H9 (cell line): ENCODE data around the gene CLIP3. TPM values are rescaled to one million over a fixed set of nuclear protein-coding genes. Genes with fewer than 3 reads are reported as not detected.

Experiments
- DNase-seq: peaks from one replicate; pipeline ENCODE4 v3.0.0-alpha.2; 2017
- H2AFZ ChIP-seq: one replicate; pipeline ENCODE4 v1.6.1; 2013; ENCODE audit warnings: mild to moderate bottlenecking, low read length, control low read depth, moderate library complexity
- H2AK5ac ChIP-seq: 2 replicates; pipeline ENCODE4 v1.6.1; 2013; ENCODE audit warnings: low read length, control low read depth, mixed read lengths; ENCODE audit not compliant: insufficient read length
- H2BK120ac ChIP-seq: one replicate; pipeline ENCODE4 v1.6.1; 2013; ENCODE audit warnings: low read depth, mild to moderate bottlenecking, low read length, control low read depth, inconsistent platforms; ENCODE audit not compliant: poor library complexity, severe bottlenecking
- H2BK12ac ChIP-seq: 2 replicates; pipeline ENCODE4 v1.6.1; 2013; ENCODE audit warnings: low read length, control low read depth, mixed read lengths, low read depth; ENCODE audit not compliant: insufficient read length
- H2BK15ac ChIP-seq: 2 replicates; pipeline ENCODE4 v1.6.1; 2013; ENCODE audit warnings: low read depth, low read length, control low read depth
- H2BK20ac ChIP-seq: one replicate; pipeline ENCODE4 v1.6.1; 2013; ENCODE audit warnings: low read depth, mild to moderate bottlenecking, low read length, control low read depth, inconsistent platforms; ENCODE audit not compliant: poor library complexity, severe bottlenecking
- H2BK5ac ChIP-seq: 2 replicates; pipeline ENCODE4 v1.6.1; 2013; ENCODE audit warnings: low read length, control low read depth, mixed read lengths; ENCODE audit not compliant: insufficient read length
- H3K14ac ChIP-seq: 2 replicates; pipeline ENCODE4 v1.6.1; 2013; ENCODE audit warnings: low read length, control low read depth; ENCODE audit not compliant: insufficient read depth
- H3K18ac ChIP-seq: 2 replicates; pipeline ENCODE4 v1.6.1; 2013; ENCODE audit warnings: low read depth, mild to moderate bottlenecking, mixed read lengths, low read length, control low read depth; ENCODE audit not compliant: insufficient read length
- H3K23ac ChIP-seq: 2 replicates; pipeline ENCODE4 v1.6.1; 2013; ENCODE audit warnings: low read length, control low read depth, mixed read lengths, low read depth; ENCODE audit not compliant: insufficient read length
- H3K23me2 ChIP-seq: 2 replicates; pipeline ENCODE4 v1.6.1; 2013; ENCODE audit warnings: low read depth, mild to moderate bottlenecking, mixed read lengths, low read length, control low read depth; ENCODE audit not compliant: insufficient read length, poor library complexity, severe bottlenecking
- H3K27ac ChIP-seq: 2 replicates; pipeline ENCODE4 v1.5.1; 2013; ENCODE audit warnings: low read length, control low read depth, mixed read lengths, low read depth; ENCODE audit not compliant: insufficient read length
- H3K27me3 ChIP-seq: 2 replicates; pipeline ENCODE4 v1.6.1; 2013; ENCODE audit warnings: low read length, control low read depth, inconsistent platforms; ENCODE audit not compliant: insufficient read depth
- H3K4ac ChIP-seq: 2 replicates; pipeline ENCODE4 v1.6.1; 2013; ENCODE audit warnings: low read depth, mild to moderate bottlenecking, control low read depth, inconsistent platforms, low read length, moderate library complexity
- H3K4me1 ChIP-seq: 2 replicates; pipeline ENCODE4 v1.6.1; 2013; ENCODE audit warnings: low read length, control low read depth, inconsistent platforms; ENCODE audit not compliant: insufficient read depth
- H3K4me2 ChIP-seq: 2 replicates; pipeline ENCODE4 v1.6.1; 2013; ENCODE audit warnings: low read length, control low read depth, mixed read lengths; ENCODE audit not compliant: insufficient read length, insufficient read depth
- H3K56ac ChIP-seq: 2 replicates; pipeline ENCODE4 v1.6.1; 2013; ENCODE audit warnings: low read depth, mild to moderate bottlenecking, mixed read lengths, low read length, control low read depth; ENCODE audit not compliant: insufficient read length
- H3K79me1 ChIP-seq: 2 replicates; pipeline ENCODE4 v1.6.1; 2013; ENCODE audit warnings: low read depth, mild to moderate bottlenecking, moderate library complexity, low read length, control low read depth, inconsistent platforms; ENCODE audit not compliant: insufficient read depth, poor library complexity, severe bottlenecking
- H3K79me2 ChIP-seq: 2 replicates; pipeline ENCODE4 v1.6.1; 2013; ENCODE audit warnings: low read length, control low read depth, inconsistent platforms; ENCODE audit not compliant: insufficient read depth
- H3K9ac ChIP-seq: 2 replicates; pipeline ENCODE4 v1.6.1; 2013; ENCODE audit warnings: low read length, control low read depth, mixed read lengths; ENCODE audit not compliant: insufficient read length; ENCODE audit errors: extremely low read depth
- H3K9me3 ChIP-seq: one replicate; pipeline ENCODE4 v1.6.1; 2013; ENCODE audit warnings: low read depth, low read length, inconsistent platforms; ENCODE audit not compliant: control insufficient read depth
- H3T11ph ChIP-seq: one replicate; pipeline ENCODE4 v1.6.1; 2013; ENCODE audit warnings: mild to moderate bottlenecking, low read length, control low read depth, inconsistent platforms
- H4K20me1 ChIP-seq: one replicate; pipeline ENCODE4 v1.6.1; 2013; ENCODE audit not compliant: control insufficient read depth, insufficient read length, insufficient read depth
- H4K5ac ChIP-seq: 2 replicates; pipeline ENCODE4 v1.6.1; 2013; ENCODE audit warnings: low read depth, mild to moderate bottlenecking, mixed read lengths, low read length, control low read depth; ENCODE audit not compliant: insufficient read length
- H4K8ac ChIP-seq: replicated peaks from 2 replicates; pipeline ENCODE4 v1.6.1; 2013; ENCODE audit warnings: low read length, control low read depth, mixed read lengths, low read depth; ENCODE audit not compliant: insufficient read length
- H4K91ac ChIP-seq: 2 replicates; pipeline ENCODE4 v1.6.1; 2013; ENCODE audit warnings: low read depth, mild to moderate bottlenecking, moderate library complexity, mixed read lengths, low read length, control low read depth; ENCODE audit not compliant: insufficient read length
- H3K27ac Mint-ChIP-seq, 3 experiments: 2 replicates in 2 of 3; 3 replicates in 1 of 3; pipeline ENCODE4 v1.8.0; 2020 to 2021; ENCODE audit warnings: mixed read lengths in 3 of 3, mild to moderate bottlenecking in 1 of 3, moderate library complexity in 1 of 3
- H3K27me3 Mint-ChIP-seq: 2 replicates; pipeline ENCODE4 v1.8.0; 2021; ENCODE audit warnings: low read depth, mild to moderate bottlenecking, moderate library complexity, mixed read lengths
- H3K36me3 Mint-ChIP-seq, 3 experiments: 2 replicates in 2 of 3; 3 replicates in 1 of 3; pipeline ENCODE4 v1.8.0; 2020 to 2021; ENCODE audit warnings: low read depth in 3 of 3, mixed read lengths in 3 of 3; ENCODE audit not compliant: insufficient read depth in 1 of 3
- H3K4me1 Mint-ChIP-seq, 2 experiments: 2 replicates each; pipeline ENCODE4 v1.8.0; 2020; ENCODE audit warnings: mixed read lengths in 2 of 2
- H3K4me3 Mint-ChIP-seq, 2 experiments: 2 replicates in 1 of 2; 3 replicates in 1 of 2; pipeline ENCODE4 v1.8.0; 2020 to 2021; ENCODE audit warnings: mild to moderate bottlenecking in 2 of 2, mixed read lengths in 2 of 2, moderate library complexity in 1 of 2
- H3K9me3 Mint-ChIP-seq, 2 experiments: 2 replicates in 1 of 2; 3 replicates in 1 of 2; pipeline ENCODE4 v1.8.0; 2020; ENCODE audit warnings: mild to moderate bottlenecking in 2 of 2, mixed read lengths in 2 of 2, moderate library complexity in 1 of 2
- CTCF ChIP-seq: fragments of 200-600 bp; sonication (generic); conservative IDR thresholded peaks from 3 replicates; pipeline ENCODE4 v1.8.0; 2021; ENCODE audit warnings: antibody characterized with exemption, mild to moderate bottlenecking
- WGBS: extraction: QIAGEN DNeasy Blood & Tissue Kit; methylation state at CpG from one replicate; pipeline ENCODE4 v1.1.7; 2013; ENCODE audit warnings: missing lambda C conversion rate, low lambda C conversion rate, mixed read lengths; ENCODE audit not compliant: insufficient read length; ENCODE audit errors: extremely low coverage; 5-methylcytosine and 5-hydroxymethylcytosine counted together
- total RNA-seq: library from RNA; stranded (reverse); gene quantifications from 2 replicates; pipeline ENCODE4 v1.2.1, GENCODE V29; 2021

The CLIP3 gene
- total RNA-seq, 1 experiment from 2014 or later = 19.7 TPM

GRCh38 chr19:36054733-36055686, 22.3 kb upstream of the CLIP3 start, which contains the start of gene WDR62:
Gene WDR62 (plus strand): TSS chr19:36054897. CDS start chr19:36054972, 75 bp downstream.
- peak within 1 kb of the TSS; percentile 64 for H3K9ac ChIP-seq
- no peaks in the 10 kb centered on the region for H4K20me1 ChIP-seq
- H3K36me3 Mint-ChIP-seq = peaks cover 8 to 28% (median 9%) of the 10 kb centered on the region in 3 experiments
- no CpG with 5 or more reads among the region's 76 CpGs for WGBS
- H3K9me3 ChIP-seq = no peaks in the 10 kb centered on the region
- peaks cover 23 to 31% of the 10 kb centered on the region in 2 experiments for H3K4me1 Mint-ChIP-seq
- H3K79me1 ChIP-seq = peaks cover 4% of the 10 kb centered on the region
- H2AK5ac ChIP-seq = no peak within 1 kb of the TSS
- H3K27ac Mint-ChIP-seq = peak within 1 kb of the TSS; percentile 82 to 98 (median 96)
- H4K8ac ChIP-seq = no peak within 1 kb of the TSS
- TF ChIP-seq CTCF = no peak
- no peak within 1 kb of the TSS for H2BK5ac ChIP-seq
- no peak within 1 kb of the TSS for H2BK20ac ChIP-seq
- peaks cover 2% of the 10 kb centered on the region; the same call in 1 of the 2 replicates for H3K79me2 ChIP-seq
- peaks cover 4% of the 10 kb centered on the region; the same call in 1 of the 2 replicates for H3K4me1 ChIP-seq
- H3K23ac ChIP-seq = no peak within 1 kb of the TSS
- H3K18ac ChIP-seq = peak within 1 kb of the TSS; percentile 63
- H3K27me3 ChIP-seq = no peaks in the 10 kb centered on the region
- no peak within 1 kb of the TSS for H2BK15ac ChIP-seq
- H2BK12ac ChIP-seq = no peak within 1 kb of the TSS
- no peak within 1 kb of the TSS for H2BK120ac ChIP-seq
- H3K9me3 Mint-ChIP-seq = no peaks in the 10 kb centered on the region; a peak in 1 of 5 replicates
- peaks cover 10% of the 10 kb centered on the region for H3K23me2 ChIP-seq
- H3K4me2 ChIP-seq = peak within 1 kb of the TSS; percentile 98
- H3K4ac ChIP-seq = no peak within 1 kb of the TSS
- peak; percentile 92 for DNase-seq
- peak within 1 kb of the TSS; percentile 91 to 95 for H3K4me3 Mint-ChIP-seq
- no peaks in the 10 kb centered on the region; the same call in 1 of the 2 replicates for H3K27me3 Mint-ChIP-seq
- no peak within 1 kb of the TSS for H4K91ac ChIP-seq
- no peak within 1 kb of the TSS for H3K56ac ChIP-seq
- H4K5ac ChIP-seq = no peak within 1 kb of the TSS
- no peak within 1 kb of the TSS for H3T11ph ChIP-seq
- no peak within 1 kb of the TSS for H2AFZ ChIP-seq
- peak within 1 kb of the TSS; percentile 69 for H3K14ac ChIP-seq
- H3K27ac ChIP-seq = no peak within 1 kb of the TSS
